K562 (cell line): ENCODE measurements around the gene AGMO.

Experiments
- BCL6 ChIP-seq: fragments of 250-450 bp; sonication (Bioruptor Pico); IDR thresholded peaks from 2 replicates; pipeline ENCODE4 v1.4.0; 2020
- NR2F6 ChIP-seq: fragments of 450-650 bp; formaldehyde crosslinking; IDR thresholded peaks from 2 replicates; pipeline ENCODE4 v1.4.0; 2020; ENCODE audit warnings: mild to moderate bottlenecking
- TAF1 ChIP-seq: IDR thresholded peaks from 2 replicates; pipeline ENCODE4 v1.6.1; 2011; ENCODE audit warnings: mild to moderate bottlenecking, low read length, moderate library complexity; ENCODE audit not compliant: insufficient read depth, control insufficient read depth, severe bottlenecking; ENCODE audit errors: extremely low read depth
- TAF15 ChIP-seq: fragments of 200-400 bp; formaldehyde crosslinking; IDR thresholded peaks from 2 replicates; pipeline ENCODE4 v1.6.1; 2017; ENCODE audit warnings: mild to moderate bottlenecking, low read depth, low read length, moderate library complexity
- YY1 ChIP-seq, 3 experiments: IDR thresholded peaks; 2 replicates each; pipeline ENCODE4 v1.6.1; 2011; ENCODE audit warnings: low read length in 2 of 3, mild to moderate bottlenecking in 2 of 3, moderate library complexity in 2 of 3, borderline replicate concordance in 1 of 3, control low read depth in 1 of 3, low read depth in 1 of 3; ENCODE audit not compliant: insufficient read depth in 3 of 3, insufficient replicate concordance in 2 of 3, control insufficient read depth in 1 of 3, insufficient read length in 1 of 3; ENCODE audit errors: extremely low read depth in 1 of 3
- TF ChIP-seq, protein P1 (sequence below), 2 experiments: fragments of 450-650 bp in 1 of 2; sonication (generic) in 1 of 2; formaldehyde crosslinking; conservative IDR thresholded peaks; 2 replicates each; pipeline versions ENCODE4 v1.4.0 to v1.8.1; 2020 to 2022; ENCODE audit warnings: mild to moderate bottlenecking in 1 of 2, missing genetic modification reagents in 1 of 2
- TF ChIP-seq, protein P2 (sequence below): sonication (generic); IDR thresholded peaks from 2 replicates; pipeline ENCODE4 v1.6.1; 2016

DNA sequence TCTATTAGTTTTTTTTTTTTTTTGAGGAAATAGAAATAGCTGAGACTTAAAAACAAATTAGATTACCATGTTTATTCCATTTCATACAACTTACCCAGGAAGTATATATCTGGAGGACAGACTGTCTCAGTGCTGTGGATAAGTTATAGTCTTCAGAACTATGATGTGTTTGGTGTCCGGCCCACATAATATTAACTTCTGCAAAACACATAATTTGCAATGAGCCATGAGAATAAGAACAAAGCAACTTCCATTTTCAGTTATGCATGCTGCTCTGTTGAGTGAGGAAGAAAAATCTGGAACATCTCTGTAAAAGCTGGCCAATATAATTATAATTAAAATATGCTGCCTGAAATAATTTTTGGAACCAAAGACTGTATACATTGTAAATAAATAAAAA, 130.9 kb downstream of the AGMO start:
- TF ChIP-seq YY1 (IDR thresholded peaks at IDR 0.05; ENCODE audit: borderline replicate concordance in 1 of 3, control insufficient read depth in 1 of 3, extremely low read depth in 1 of 3, insufficient read depth in 3 of 3, insufficient read length in 1 of 3, insufficient replicate concordance in 2 of 3, low read depth in 1 of 3, low read length in 2 of 3) (no peak), BCL6 (CRISPR knock-in tag) (no peak), TAF15 (no peak), NR2F6 (CRISPR knock-in tag) (no peak), TAF1 (no peak)
- TF ChIP-seq, protein P1, sequence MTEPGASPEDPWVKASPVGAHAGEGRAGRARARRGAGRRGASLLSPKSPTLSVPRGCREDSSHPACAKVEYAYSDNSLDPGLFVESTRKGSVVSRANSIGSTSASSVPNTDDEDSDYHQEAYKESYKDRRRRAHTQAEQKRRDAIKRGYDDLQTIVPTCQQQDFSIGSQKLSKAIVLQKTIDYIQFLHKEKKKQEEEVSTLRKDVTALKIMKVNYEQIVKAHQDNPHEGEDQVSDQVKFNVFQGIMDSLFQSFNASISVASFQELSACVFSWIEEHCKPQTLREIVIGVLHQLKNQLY (CRISPR knock-in tag; conservative IDR thresholded peaks at IDR 0.05), result no peak
- TF ChIP-seq, protein P2, sequence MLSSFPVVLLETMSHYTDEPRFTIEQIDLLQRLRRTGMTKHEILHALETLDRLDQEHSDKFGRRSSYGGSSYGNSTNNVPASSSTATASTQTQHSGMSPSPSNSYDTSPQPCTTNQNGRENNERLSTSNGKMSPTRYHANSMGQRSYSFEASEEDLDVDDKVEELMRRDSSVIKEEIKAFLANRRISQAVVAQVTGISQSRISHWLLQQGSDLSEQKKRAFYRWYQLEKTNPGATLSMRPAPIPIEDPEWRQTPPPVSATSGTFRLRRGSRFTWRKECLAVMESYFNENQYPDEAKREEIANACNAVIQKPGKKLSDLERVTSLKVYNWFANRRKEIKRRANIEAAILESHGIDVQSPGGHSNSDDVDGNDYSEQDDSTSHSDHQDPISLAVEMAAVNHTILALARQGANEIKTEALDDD, result no peak
